Adipocyte (in vitro differentiated cells): ENCODE measurements around the gene SP3.

Source experiments
- DNase-seq: peaks from one replicate; pipeline ENCODE4 v3.0.0-alpha.2; 2015; ENCODE audit warnings: low read depth
- H3K27me3 ChIP-seq: replicated peaks from 2 replicates; pipeline ENCODE4 v1.7.0; 2013; ENCODE audit warnings: mild to moderate bottlenecking, low read length, moderate library complexity; ENCODE audit not compliant: control insufficient read depth, insufficient read depth
- H3K36me3 ChIP-seq: 2 replicates; pipeline ENCODE4 v1.7.0; 2013; ENCODE audit warnings: low read length, mild to moderate bottlenecking, moderate library complexity; ENCODE audit not compliant: control insufficient read depth, insufficient read depth, severe bottlenecking
- H3K4me1 ChIP-seq: 2 replicates; pipeline ENCODE4 v1.7.0; 2013; ENCODE audit warnings: mild to moderate bottlenecking, low read length, moderate library complexity; ENCODE audit not compliant: control insufficient read depth, insufficient read depth
- H3K4me3 ChIP-seq: 2 replicates; pipeline ENCODE4 v1.7.0; 2013; ENCODE audit warnings: mild to moderate bottlenecking, low read length, moderate library complexity
- H3K9ac ChIP-seq: 2 replicates; pipeline ENCODE4 v1.7.0; 2013; ENCODE audit warnings: mild to moderate bottlenecking, low read length, moderate library complexity
- H3K9me3 ChIP-seq: 2 replicates; pipeline ENCODE4 v1.7.0; 2013; ENCODE audit warnings: mild to moderate bottlenecking, low read length, moderate library complexity; ENCODE audit not compliant: control insufficient read depth

The SP3 gene

DNA sequence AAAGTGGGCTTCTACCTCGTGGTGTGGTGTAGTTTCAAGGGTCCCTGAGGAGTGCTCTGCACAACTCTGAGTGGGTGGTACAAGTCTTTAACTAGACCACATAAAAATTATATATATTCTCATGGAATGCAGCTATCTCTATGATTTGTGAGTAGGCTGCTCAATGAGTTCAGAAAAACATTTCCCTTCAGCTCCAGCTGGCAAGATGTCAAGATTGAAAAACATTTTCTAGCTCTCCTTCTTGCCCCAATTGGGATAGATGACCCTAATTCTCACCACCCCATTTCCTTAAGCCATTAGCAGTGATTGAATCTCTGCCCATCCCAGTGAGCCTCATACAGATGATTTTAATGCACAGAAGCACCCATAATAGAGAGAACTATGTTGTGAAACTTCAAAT, 28.3 kb upstream of the SP3 start:
- Histone ChIP-seq H3K4me3 (no peak overlapping the region), H3K9me3 (no peaks in the 10 kb centered on the region), H3K4me1 (peaks cover 61% of the 10 kb centered on the region), H3K27me3 (no peaks in the 10 kb centered on the region), H3K36me3 (no peaks in the 10 kb centered on the region), H3K9ac (no peak overlapping the region)
- DNase-seq, result no peak

GRCh38 chr2:173991856-173992588, 26.8 kb upstream of the SP3 start:
- Histone ChIP-seq H3K4me3 (peak overlapping the region; percentile 48), H3K36me3 (no peaks in the 10 kb centered on the region), H3K9ac (peak overlapping the region; percentile 64), H3K27me3 (no peaks in the 10 kb centered on the region), H3K4me1 (peaks cover 54% of the 10 kb centered on the region), H3K9me3 (no peaks in the 10 kb centered on the region)
- DNase-seq, result no peak

- Histone ChIP-seq H3K4me3 (peak overlapping the region; percentile 48), H3K4me1 (peaks cover 60% of the 10 kb centered on the region), H3K36me3 (no peaks in the 10 kb centered on the region), H3K9me3 (no peaks in the 10 kb centered on the region), H3K9ac (peak overlapping the region; percentile 58), H3K27me3 (no peaks in the 10 kb centered on the region)
- peak; percentile 55 for DNase-seq
These were observed 26.0 kb upstream of the SP3 start for GRCh38 chr2:173990970-173991819.

GRCh38 chr2:173990245-173990644, 25.1 kb upstream of the SP3 start:
- H3K27me3 ChIP-seq, result no peaks in the 10 kb centered on the region
- DNase-seq, result no peak
- H3K4me1 ChIP-seq, result peaks cover 69% of the 10 kb centered on the region
- no peak overlapping the region for H3K4me3 ChIP-seq
- H3K9me3 ChIP-seq, result no peaks in the 10 kb centered on the region
- no peaks in the 10 kb centered on the region for H3K36me3 ChIP-seq
- H3K9ac ChIP-seq, result peak overlapping the region; percentile 58

DNA sequence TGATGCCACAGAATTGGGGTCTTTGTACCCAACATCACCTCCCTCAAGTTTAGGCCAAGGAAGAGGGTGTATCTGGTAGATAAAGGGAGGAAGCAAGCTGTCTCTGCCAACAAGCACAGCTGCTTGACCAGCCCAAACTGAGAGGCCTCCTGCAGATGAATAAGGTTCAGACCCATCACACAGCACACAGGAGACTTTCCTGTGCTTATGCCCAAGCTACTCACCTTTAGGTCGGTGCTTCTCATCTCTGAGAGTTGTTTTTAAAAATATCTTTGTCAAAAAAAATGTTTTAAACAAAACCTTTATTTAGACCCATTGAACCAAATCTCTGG, 24.7 kb upstream of the SP3 start:
- no peak for DNase-seq
- peaks cover 73% of the 10 kb centered on the region for H3K4me1 ChIP-seq
- no peak overlapping the region for H3K4me3 ChIP-seq

DNA sequence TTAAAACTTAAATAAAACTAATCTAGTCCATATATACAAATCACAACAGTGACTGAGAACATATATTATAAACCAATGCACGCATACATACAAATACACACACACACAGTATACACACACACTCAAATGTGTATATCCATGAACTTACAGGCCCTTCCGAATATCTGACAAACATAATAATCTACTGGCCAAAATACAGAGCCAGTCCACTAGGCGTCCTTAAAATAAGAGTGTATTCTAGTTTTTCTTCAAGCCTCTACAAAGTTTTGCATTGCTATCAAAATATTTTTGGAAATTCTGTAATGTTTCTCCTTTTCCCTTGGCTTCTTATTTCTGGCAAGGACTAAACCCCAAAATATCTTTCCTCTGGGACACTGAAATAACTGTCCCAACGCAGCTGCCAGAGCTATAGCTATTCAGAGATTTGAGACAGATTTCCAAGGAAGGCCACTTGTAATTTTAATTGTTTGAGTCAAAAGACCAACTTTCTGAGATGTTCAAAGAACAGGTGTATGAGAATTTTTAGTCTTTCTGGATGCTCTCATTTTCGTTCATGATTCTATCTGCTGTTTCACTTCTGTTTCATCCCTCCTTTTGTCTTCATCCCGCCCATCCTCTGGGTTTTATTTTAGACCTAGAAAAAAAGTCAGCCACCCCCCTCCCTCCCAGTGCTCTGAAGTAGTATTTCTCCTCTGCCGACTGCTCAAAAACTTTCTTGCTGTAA, 24.1 kb upstream of the SP3 start:
- H3K4me3 ChIP-seq, result no peak overlapping the region
- no peaks in the 10 kb centered on the region for H3K27me3 ChIP-seq
- H3K36me3 ChIP-seq, result no peaks in the 10 kb centered on the region
- no peak for DNase-seq
- H3K9me3 ChIP-seq, result no peaks in the 10 kb centered on the region
- H3K4me1 ChIP-seq, result peaks cover 75% of the 10 kb centered on the region
- no peak overlapping the region for H3K9ac ChIP-seq

More for the DNA sequence above, 24.7 kb upstream of the SP3 start:
- H3K9me3 ChIP-seq, result no peaks in the 10 kb centered on the region
- no peak overlapping the region for H3K9ac ChIP-seq
- no peaks in the 10 kb centered on the region for H3K27me3 ChIP-seq
- no peaks in the 10 kb centered on the region for H3K36me3 ChIP-seq

GRCh38 chr2:173986805-173987204, 21.6 kb upstream of the SP3 start:
- peak; percentile 55 for DNase-seq
- Histone ChIP-seq H3K27me3 (no peaks in the 10 kb centered on the region), H3K36me3 (no peaks in the 10 kb centered on the region), H3K9ac (peak overlapping the region; percentile 35), H3K4me3 (peak overlapping the region; percentile 6), H3K9me3 (no peaks in the 10 kb centered on the region), H3K4me1 (peaks cover 81% of the 10 kb centered on the region)

- no peak for DNase-seq
- Histone ChIP-seq H3K4me1 (peaks cover 69% of the 10 kb centered on the region), H3K36me3 (no peaks in the 10 kb centered on the region), H3K9ac (no peak overlapping the region), H3K9me3 (no peaks in the 10 kb centered on the region), H3K4me3 (no peak overlapping the region), H3K27me3 (no peaks in the 10 kb centered on the region)
These were observed 20.4 kb upstream of the SP3 start for GRCh38 chr2:173985605-173985992.

DNA sequence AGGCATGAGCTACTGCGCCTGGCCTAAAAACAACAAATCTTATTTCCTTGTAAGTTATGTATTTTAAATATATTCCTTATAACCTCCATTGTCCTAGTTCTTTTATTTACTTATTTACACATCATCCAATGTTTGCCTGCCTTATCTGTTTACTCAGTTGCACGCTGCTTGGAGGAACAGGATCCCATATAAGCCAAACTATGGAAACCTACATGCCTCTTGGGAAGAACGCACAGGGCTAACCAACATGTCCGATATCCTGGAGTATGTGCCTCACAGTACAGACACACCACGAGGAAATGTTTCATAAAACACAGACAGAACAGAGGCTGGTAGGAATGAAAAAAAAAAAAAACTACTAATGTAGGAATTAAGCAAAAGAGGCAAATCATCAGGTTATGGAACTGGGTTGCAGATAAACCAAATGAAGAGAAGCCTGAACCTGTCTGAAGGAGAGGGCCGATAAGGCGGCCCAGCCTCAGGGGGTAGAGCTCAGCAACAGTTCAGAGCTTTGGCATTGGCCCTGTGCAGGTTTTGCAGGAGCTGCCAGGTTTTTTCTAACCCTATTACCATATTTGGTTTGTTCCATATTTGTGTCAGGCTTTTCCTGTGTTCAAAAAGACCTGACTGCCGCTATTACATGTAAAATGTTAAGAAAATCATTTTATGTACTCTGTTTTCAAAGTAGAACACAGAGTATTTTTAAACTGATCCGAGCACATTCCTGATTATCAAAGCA, 19.9 kb upstream of the SP3 start:
- Histone ChIP-seq H3K36me3 (no peaks in the 10 kb centered on the region), H3K9me3 (no peaks in the 10 kb centered on the region), H3K27me3 (no peaks in the 10 kb centered on the region), H3K4me1 (peaks cover 66% of the 10 kb centered on the region), H3K9ac (no peak overlapping the region), H3K4me3 (no peak overlapping the region)
- DNase-seq, result no peak

- peak; percentile 73 for DNase-seq
These were observed 18.3 kb upstream of the SP3 start for GRCh38 chr2:173983391-173983871.

More at GRCh38 chr2:173983391-173983871, 18.3 kb upstream of the SP3 start:
- H3K4me1 ChIP-seq, result peaks cover 58% of the 10 kb centered on the region
- H3K4me3 ChIP-seq, result no peak overlapping the region
- H3K9me3 ChIP-seq, result no peaks in the 10 kb centered on the region
- H3K9ac ChIP-seq, result no peak overlapping the region
- no peaks in the 10 kb centered on the region for H3K36me3 ChIP-seq
- H3K27me3 ChIP-seq, result no peaks in the 10 kb centered on the region
